WTC11 (cell line): ENCODE data around the gene C16orf74.

Source experiments
- CTCF ChIP-seq: fragments of 200-600 bp; IDR thresholded peaks from 2 replicates; pipeline ENCODE4 v1.8.0; 2022; ENCODE audit warnings: antibody characterized with exemption
- ZNF281 ChIP-seq: sonication (generic); formaldehyde crosslinking; IDR thresholded peaks from 2 replicates; pipeline ENCODE4 v1.8.0; 2023; ENCODE audit warnings: mild to moderate bottlenecking, missing genetic modification reagents

GRCh38 chr16:85736921-85737320 lies 14.0 kb downstream of the C16orf74 start:
- TF ChIP-seq CTCF (no peak), ZNF281 (CRISPR knock-in tag) (no peak)
